Astrocyte (in vitro differentiated cells and primary cell): Measurements from ENCODE around the gene ESM1. TPM values are rescaled to one million over a fixed set of nuclear protein-coding genes. Genes with fewer than 3 reads are reported as not detected.

Experiments used
- DNase-seq: peaks from one replicate; pipeline ENCODE4 v3.0.0-alpha.2; 2010; ENCODE audit warnings: low read depth
- FAIRE-seq: peaks from 2 replicates; lab custom pipeline; 2011; peaks lifted over from hg19 to GRCh38; lab: Jason Lieb, UNC
- H2AFZ ChIP-seq: 2 replicates; pipeline ENCODE4 v1.6.0; 2012; ENCODE audit warnings: low read depth, low read length, inconsistent platforms
- H3K27ac ChIP-seq: 2 replicates; pipeline ENCODE4 v1.5.1; 2011; ENCODE audit warnings: low read depth, low read length, inconsistent platforms
- H3K27me3 ChIP-seq: 2 replicates; pipeline ENCODE4 v1.6.0; 2011; ENCODE audit warnings: low read length, inconsistent platforms; ENCODE audit not compliant: insufficient read depth
- H3K36me3 ChIP-seq: 2 replicates; pipeline ENCODE4 v1.5.1; 2011; ENCODE audit warnings: low read length, inconsistent platforms; ENCODE audit not compliant: insufficient read depth
- H3K4me1 ChIP-seq: 2 replicates; pipeline ENCODE4 v1.5.1; 2011; ENCODE audit warnings: low read length, inconsistent platforms; ENCODE audit not compliant: insufficient read depth
- H3K4me2 ChIP-seq: 2 replicates; pipeline ENCODE4 v1.6.0; 2012; ENCODE audit warnings: low read length, inconsistent platforms
- H3K4me3 ChIP-seq: 2 replicates; pipeline ENCODE4 v1.5.1; 2011; ENCODE audit warnings: low read depth, mild to moderate bottlenecking, low read length, inconsistent platforms; ENCODE audit not compliant: insufficient read depth
- H3K79me2 ChIP-seq: 2 replicates; pipeline ENCODE4 v1.6.0; 2012; ENCODE audit warnings: mild to moderate bottlenecking, low read length, inconsistent platforms; ENCODE audit not compliant: insufficient read depth
- H3K9ac ChIP-seq: 2 replicates; pipeline ENCODE4 v1.6.0; 2012; ENCODE audit warnings: mild to moderate bottlenecking, low read length, inconsistent platforms
- H3K9me3 ChIP-seq: 2 replicates; pipeline ENCODE4 v1.5.1; 2012; ENCODE audit warnings: low read depth, mild to moderate bottlenecking, low read length, inconsistent platforms; ENCODE audit not compliant: insufficient read depth
- H4K20me1 ChIP-seq: 2 replicates; pipeline ENCODE4 v1.6.0; 2012; ENCODE audit warnings: low read length, inconsistent platforms; ENCODE audit not compliant: insufficient read depth
- H3K27ac Mint-ChIP-seq: one replicate; pipeline ENCODE4 v1.8.0; 2021; ENCODE audit warnings: mild to moderate bottlenecking, mixed read lengths; ENCODE audit not compliant: unreplicated experiment
- H3K27me3 Mint-ChIP-seq: one replicate; pipeline ENCODE4 v1.8.0; 2021; ENCODE audit warnings: low read depth, mixed read lengths; ENCODE audit not compliant: unreplicated experiment
- H3K36me3 Mint-ChIP-seq: one replicate; pipeline ENCODE4 v1.8.0; 2021; ENCODE audit warnings: low read depth, mixed read lengths; ENCODE audit not compliant: unreplicated experiment
- H3K4me1 Mint-ChIP-seq: one replicate; pipeline ENCODE4 v1.8.0; 2021; ENCODE audit warnings: low read depth, mixed read lengths; ENCODE audit not compliant: unreplicated experiment
- H3K4me3 Mint-ChIP-seq: one replicate; pipeline ENCODE4 v1.8.0; 2021; ENCODE audit warnings: mild to moderate bottlenecking, moderate library complexity, mixed read lengths; ENCODE audit not compliant: unreplicated experiment
- H3K9me3 Mint-ChIP-seq: one replicate; pipeline ENCODE4 v1.8.0; 2021; ENCODE audit warnings: mild to moderate bottlenecking, mixed read lengths; ENCODE audit not compliant: unreplicated experiment
- CTCF ChIP-seq: IDR thresholded peaks from 2 replicates; pipeline ENCODE4 v1.5.1; 2011; ENCODE audit warnings: low read depth, mild to moderate bottlenecking, inconsistent platforms, low read length, moderate library complexity; ENCODE audit not compliant: insufficient read depth
- EZH2 ChIP-seq: IDR thresholded peaks from 2 replicates; pipeline ENCODE4 v1.6.1; 2012; ENCODE audit warnings: mild to moderate bottlenecking, low read length, inconsistent platforms; ENCODE audit not compliant: insufficient read depth
- total RNA-seq: library from RNA; stranded (reverse); gene quantifications from 2 replicates; pipeline ENCODE4 v1.2.1, GENCODE V29; 2021

ESM1 gene
- total RNA-seq, 1 donor from 2014 or later, result 0.54 TPM

DNA sequence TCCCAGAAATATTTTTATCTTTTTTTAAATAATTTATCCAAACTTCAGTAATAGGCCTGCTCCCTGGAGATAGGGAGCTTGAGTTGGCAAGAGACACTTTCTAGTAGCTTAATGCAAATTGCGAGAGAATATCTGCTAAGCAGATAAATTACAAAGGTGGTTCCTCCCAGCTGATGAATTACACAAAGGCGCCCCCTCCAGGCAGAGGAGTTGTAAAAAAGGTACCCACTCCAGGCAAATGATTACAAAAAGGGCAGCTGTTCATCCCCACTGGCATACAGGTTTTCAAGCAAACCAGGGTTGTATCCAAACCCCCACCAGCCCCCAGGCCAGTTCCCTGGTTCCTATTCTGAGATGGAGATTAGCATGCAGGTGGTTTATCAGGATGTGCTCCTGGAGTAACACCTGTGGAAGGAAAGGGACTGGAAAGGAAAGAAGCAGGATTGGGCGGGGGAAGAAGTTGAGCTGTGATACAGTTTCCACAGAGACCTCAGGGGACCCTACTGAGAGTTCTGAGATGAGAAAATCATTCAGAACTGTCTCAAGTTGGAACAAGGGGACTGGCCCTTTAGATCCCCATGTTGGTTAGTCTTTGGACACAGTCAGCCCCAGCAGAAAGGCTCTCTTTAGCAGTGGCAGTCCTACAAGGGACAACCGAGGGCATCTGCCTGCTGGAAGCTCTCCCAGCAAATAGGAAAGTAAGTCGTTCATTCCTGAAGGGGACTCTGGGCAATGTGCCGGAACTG, 25.5 kb downstream of the ESM1 start:
- no peak overlapping the region for H3K27ac ChIP-seq
- DNase-seq, result no peak
- no peak overlapping the region for H3K4me2 ChIP-seq
- no peaks in the 10 kb centered on the region for H3K27me3 ChIP-seq
- TF ChIP-seq CTCF (peak; percentile 4), EZH2 (no peak)
- Mint-ChIP-seq H3K9me3 (no peaks in the 10 kb centered on the region), H3K36me3 (no peaks in the 10 kb centered on the region), H3K27me3 (peaks cover 18% of the 10 kb centered on the region), H3K4me1 (peaks cover 3% of the 10 kb centered on the region), H3K27ac (no peak overlapping the region), H3K4me3 (no peak overlapping the region)
- H3K9ac ChIP-seq, result no peak overlapping the region
- no peak overlapping the region for H3K4me3 ChIP-seq
- no peak for FAIRE-seq
- no peaks in the 10 kb centered on the region for H3K9me3 ChIP-seq
- H3K4me1 ChIP-seq, result no peaks in the 10 kb centered on the region
- H2AFZ ChIP-seq, result no peak overlapping the region
- no peaks in the 10 kb centered on the region for H3K36me3 ChIP-seq
- H3K79me2 ChIP-seq, result no peaks in the 10 kb centered on the region
- no peaks in the 10 kb centered on the region for H4K20me1 ChIP-seq

GRCh38 chr5:54956922-54957321, 28.5 kb downstream of the ESM1 start:
- Mint-ChIP-seq H3K4me3 (no peak overlapping the region), H3K36me3 (no peaks in the 10 kb centered on the region), H3K27ac (no peak overlapping the region), H3K9me3 (peaks cover 2% of the 10 kb centered on the region), H3K27me3 (peaks cover 11% of the 10 kb centered on the region), H3K4me1 (no peaks in the 10 kb centered on the region)
- H3K9ac ChIP-seq, result no peak overlapping the region
- TF ChIP-seq EZH2, result no peak
- no peak for TF ChIP-seq CTCF
- H3K9me3 ChIP-seq, result no peaks in the 10 kb centered on the region
- no peaks in the 10 kb centered on the region for H4K20me1 ChIP-seq
- no peaks in the 10 kb centered on the region for H3K36me3 ChIP-seq
- no peak overlapping the region for H2AFZ ChIP-seq
- no peaks in the 10 kb centered on the region for H3K27me3 ChIP-seq
- FAIRE-seq (no peak), DNase-seq (peak; percentile 1)
- H3K27ac ChIP-seq, result no peak overlapping the region
- no peaks in the 10 kb centered on the region for H3K79me2 ChIP-seq
- no peak overlapping the region for H3K4me3 ChIP-seq
- H3K4me1 ChIP-seq, result no peaks in the 10 kb centered on the region
- no peak overlapping the region for H3K4me2 ChIP-seq

GRCh38 chr5:54947187-54947586, 38.2 kb downstream of the ESM1 start:
- Histone ChIP-seq H2AFZ (no peak overlapping the region), H3K9ac (no peak overlapping the region), H3K4me2 (no peak overlapping the region), H3K79me2 (no peaks in the 10 kb centered on the region), H3K4me1 (no peaks in the 10 kb centered on the region), H4K20me1 (no peaks in the 10 kb centered on the region), H3K27me3 (no peaks in the 10 kb centered on the region), H3K4me3 (no peak overlapping the region), H3K36me3 (no peaks in the 10 kb centered on the region), H3K9me3 (no peaks in the 10 kb centered on the region), H3K27ac (no peak overlapping the region)
- peaks cover 2% of the 10 kb centered on the region for H3K9me3 Mint-ChIP-seq
- no peaks in the 10 kb centered on the region for H3K4me1 Mint-ChIP-seq
- FAIRE-seq (no peak), DNase-seq (no peak)
- H3K36me3 Mint-ChIP-seq, result no peaks in the 10 kb centered on the region
- H3K4me3 Mint-ChIP-seq, result no peak overlapping the region
- TF ChIP-seq CTCF, result no peak
- TF ChIP-seq EZH2, result no peak
- peaks cover 2% of the 10 kb centered on the region for H3K27me3 Mint-ChIP-seq
- H3K27ac Mint-ChIP-seq, result no peak overlapping the region
